Fibroblast of skin of back (primary cell): ENCODE results near the gene GRAMD1A.
A peak's percentile ranks its signal among the peaks of the same experiment; 100 is the strongest.
"Not testable (repeated sequence)": the region's sequence is repeated elsewhere in the genome, so short reads cannot be mapped to it uniquely, and the experiment has no call there.

Source experiments
- DNase-seq: peaks from one replicate; pipeline ENCODE4 v3.0.0-alpha.2; 2013

The GRAMD1A gene

DNA sequence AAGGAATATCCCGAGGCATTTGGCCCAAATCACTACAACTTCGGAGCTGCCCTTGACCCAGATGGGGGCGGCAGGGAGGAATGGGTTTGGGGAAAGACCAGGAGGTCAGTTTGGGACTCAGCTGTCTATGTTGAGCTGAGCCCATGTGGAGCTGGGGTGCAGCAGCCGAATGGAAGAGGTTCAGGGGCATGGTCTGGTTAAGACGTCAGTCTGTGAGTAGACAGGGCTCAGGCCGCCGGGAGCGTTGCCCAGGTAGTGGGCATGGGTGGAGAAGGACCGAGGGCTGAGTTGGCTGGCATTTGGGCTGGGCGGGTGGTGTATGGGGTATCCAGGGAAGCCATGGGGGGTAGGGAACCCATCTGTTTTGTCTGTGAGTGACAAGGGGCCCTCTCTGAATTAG is 20.9 kb downstream of the GRAMD1A start:
- DNase-seq, result no peak

DNA sequence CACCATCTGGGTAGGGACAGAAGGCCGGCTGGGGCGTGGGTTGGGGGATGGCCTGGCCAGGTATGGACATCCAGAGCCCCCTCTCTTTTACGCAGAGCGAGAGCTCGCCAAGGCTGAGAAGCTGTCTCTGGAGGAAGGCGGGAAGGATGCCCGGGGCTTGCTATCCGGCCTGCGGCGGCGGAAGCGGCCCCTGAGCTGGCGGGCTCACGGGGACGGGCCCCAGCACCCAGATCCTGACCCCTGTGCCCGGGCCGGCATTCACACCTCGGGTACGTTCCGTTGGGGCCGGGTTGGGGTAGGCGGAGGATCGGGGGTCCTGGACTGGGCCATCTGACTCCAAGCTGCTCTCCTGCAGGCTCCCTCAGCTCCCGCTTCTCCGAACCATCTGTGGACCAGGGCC is 21.5 kb downstream of the GRAMD1A start:
- no peak for DNase-seq

DNA sequence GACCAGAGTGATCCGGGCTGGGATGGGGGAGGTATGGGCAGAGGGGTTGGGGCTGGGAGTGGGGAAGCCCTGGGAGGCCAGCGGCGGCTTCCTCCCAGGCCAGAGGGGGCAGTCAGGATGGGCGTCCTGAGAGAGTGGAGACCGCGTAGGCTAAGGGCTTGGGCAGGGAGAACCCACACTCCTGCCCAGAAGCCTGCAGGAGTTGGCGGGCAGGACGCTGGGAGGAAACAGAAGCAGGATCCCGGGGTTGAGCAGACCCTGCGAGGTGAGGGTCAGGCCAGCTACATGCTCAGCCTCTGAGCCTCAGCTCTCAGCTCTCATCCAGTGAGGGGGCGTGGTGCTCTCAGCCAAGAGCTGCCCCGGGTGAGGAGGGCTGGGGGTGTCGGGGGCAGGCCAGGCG is 22.3 kb downstream of the GRAMD1A start:
- no peak for DNase-seq

DNA sequence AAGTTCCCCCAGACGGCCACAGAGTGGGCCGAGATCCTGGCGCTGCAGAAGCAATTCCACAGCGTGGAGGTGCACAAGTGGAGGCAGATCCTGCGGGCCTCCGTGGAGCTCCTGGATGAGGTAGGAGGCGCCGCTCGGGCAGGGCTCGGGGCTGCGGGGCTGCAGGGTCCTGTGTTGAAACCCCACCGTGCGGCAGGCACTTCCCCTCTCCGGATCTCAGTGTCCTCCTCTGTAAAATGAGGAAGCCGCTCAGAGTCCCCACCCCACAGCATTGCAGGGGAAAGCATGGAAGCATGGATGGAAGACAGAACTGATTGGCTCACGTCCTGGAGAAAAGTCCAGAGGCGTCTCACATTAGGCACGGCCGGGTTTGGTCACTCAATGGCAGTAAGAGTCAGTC is 23.3 kb downstream of the GRAMD1A start:
- no peak for DNase-seq

DNA sequence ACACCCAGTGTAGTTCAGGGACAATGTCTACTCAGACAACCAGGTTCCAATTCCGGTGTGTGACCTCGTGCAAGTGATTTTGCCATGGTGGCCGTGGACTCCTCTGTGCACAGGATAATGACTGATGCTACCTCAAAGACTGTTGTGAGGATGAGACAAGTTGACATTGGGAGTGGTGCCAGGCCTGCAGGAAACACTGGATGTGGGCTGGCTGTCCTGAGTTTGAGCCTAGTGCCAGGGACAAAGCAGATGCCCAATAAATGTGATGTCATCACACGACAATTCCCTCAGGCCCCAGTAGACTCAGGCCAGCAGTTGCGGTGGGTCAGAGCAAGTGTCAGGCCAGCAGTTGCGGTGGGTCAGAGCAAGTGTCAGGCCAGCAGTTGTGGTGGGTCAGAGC is 24.0 kb downstream of the GRAMD1A start:
- no peak for DNase-seq

DNA sequence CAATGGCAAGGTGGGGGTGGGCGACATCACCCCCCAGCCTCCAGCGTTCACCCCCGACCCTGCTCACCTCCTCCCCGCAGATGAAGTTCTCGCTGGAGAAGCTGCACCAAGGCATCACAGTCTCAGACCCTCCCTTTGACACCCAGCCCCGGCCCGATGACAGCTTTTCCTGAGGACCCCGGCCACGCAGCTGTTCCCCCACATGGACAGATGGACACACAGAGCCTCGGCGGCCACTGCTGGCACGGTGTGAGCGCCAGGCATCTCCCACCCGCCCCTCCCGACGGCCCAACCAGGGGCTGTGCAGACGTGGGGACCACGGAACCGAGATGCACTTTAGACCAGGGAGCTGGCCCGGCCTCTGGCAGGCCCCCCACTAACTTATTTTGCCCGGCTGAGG is 25.8 kb downstream of the GRAMD1A start:
- DNase-seq, result no peak

DNA sequence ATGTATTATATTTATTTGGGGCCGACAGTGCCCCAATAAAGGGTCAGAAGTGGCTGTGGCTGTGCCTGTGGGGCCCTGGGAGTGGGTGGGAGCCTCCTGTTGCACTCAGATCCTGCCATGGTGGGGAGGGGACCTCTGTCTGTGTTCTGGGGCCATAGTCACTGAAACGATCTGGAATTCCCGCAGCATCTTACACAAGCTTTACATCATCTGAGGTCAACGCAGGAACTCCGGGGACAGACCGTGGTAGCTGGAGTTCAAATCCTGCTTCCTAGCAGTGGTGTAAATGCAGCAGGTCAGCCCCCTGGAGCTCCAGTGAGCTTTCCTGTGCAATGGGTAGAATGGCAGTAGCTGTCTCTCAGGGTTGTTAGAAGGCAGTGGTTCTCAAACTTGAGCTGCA is 26.3 kb downstream of the GRAMD1A start:
- no peak for DNase-seq

DNA sequence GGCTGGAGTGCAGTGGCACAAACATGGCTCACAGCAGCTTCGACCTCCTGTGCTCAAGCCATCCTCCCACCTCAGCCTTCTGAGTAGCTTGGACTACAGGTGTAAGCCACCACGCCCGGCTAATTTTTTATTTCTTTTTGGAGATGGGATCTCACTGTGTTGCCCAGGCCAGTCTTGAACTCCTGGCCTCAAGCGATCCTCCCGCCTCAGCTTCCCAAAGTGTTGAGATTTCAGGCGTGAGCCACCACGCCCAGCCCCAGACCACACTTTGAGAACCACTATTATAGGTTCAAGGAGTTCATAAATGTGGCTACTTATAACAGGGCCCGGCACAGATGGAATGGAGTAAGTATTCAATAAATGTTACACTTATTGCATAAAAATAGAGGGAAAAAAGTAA is 26.9 kb downstream of the GRAMD1A start:
- DNase-seq, result no peak

DNA sequence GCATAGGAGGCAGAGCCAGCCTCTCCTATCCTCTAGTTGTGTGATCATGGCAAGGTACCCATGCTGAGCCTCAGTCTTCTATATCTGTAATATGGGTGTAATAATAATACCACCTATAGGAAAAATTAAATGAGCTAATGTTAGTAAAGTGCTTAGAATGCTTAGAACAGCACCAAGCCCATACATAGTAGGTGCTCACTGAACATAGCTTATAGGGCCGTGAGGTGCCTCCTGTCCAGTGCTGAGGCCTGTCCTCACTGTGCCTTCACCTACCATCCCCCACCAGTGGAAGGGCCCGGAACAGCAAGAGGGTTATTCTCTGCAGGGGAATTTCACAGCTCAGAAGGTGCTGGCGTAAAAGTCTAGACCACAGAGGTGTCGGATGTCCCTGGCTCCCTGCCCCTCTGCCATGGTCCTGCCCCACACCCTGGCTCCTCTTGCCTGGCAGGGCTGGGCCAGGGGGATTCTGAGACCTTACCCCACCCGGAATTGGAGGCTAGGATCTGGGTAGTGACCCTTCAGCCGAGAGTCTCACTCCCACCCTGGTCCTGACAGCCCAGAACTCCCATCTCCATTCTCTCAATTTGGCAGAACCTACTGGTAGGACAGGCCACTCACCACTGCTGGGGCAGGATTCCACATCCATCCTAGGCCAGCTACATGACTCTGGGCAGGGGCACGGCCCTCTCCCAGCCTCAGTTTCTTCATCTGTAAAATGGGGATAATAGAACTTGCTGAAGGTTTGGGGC is 27.9 kb downstream of the GRAMD1A start:
- peak; percentile 26 for DNase-seq

DNA sequence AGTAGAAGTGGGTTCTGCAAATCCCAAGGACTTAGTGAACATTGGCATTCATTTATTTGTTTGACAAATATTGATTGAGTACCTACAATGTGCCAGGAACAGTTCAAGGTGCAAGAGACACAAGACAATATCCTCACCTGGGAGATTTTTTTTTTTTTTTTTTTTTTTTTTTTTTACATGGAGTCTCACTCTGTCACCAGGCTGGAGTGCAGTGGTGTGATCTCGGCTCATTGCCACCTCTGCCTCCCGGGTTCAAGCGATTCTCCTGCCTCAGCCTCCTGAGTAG is 28.4 kb downstream of the GRAMD1A start:
- not testable (repeated sequence) for DNase-seq

DNA sequence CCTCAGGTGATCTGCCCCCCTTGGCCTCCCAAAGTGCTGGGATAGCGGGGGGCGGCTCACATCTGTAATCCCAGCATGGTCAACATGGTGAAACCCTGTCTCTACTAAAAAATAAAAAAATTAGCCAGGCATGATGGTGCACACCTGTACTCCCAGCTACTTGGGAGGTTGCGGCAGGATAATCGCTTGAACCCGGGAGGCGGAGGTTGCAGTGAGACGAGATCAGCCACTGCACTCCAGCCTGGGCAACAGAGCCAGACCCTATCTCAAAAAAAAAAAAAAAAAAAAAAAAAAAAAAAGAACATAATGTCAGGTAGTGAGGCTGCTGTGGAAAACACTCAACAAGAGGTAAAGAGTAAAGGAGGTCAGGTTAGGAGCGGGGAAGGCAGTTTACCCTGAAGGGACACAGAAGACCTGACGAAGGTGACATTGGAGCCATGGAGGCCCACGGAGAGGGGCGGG is 29.2 kb downstream of the GRAMD1A start:
- not testable (repeated sequence) for DNase-seq

DNA sequence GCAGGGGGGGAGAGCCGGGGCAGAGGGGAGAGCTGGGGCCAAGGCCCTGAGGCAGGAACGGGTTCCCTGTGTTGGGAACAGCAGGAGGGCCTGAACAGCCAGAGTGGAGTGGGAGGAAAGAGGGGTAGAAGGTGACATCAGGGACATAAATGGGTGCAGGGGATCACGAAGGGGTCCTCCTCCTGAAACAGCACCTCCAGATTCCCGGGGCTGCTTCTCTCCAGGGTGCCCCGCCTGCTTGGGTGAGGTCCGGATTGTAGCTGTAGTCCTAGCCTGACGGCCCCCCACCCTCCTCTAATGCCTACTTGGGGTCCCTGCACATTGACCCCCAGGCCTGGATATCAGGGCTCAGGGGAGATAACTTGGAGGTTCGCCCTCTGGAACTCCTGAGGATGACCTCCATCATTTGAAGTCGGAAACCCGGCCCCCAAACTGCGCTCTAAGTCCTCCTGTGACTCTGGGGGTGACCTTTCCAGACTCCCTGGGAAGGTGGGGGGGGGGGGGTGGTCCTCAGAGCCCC is 29.7 kb downstream of the GRAMD1A start:
- DNase-seq, result no peak

DNA sequence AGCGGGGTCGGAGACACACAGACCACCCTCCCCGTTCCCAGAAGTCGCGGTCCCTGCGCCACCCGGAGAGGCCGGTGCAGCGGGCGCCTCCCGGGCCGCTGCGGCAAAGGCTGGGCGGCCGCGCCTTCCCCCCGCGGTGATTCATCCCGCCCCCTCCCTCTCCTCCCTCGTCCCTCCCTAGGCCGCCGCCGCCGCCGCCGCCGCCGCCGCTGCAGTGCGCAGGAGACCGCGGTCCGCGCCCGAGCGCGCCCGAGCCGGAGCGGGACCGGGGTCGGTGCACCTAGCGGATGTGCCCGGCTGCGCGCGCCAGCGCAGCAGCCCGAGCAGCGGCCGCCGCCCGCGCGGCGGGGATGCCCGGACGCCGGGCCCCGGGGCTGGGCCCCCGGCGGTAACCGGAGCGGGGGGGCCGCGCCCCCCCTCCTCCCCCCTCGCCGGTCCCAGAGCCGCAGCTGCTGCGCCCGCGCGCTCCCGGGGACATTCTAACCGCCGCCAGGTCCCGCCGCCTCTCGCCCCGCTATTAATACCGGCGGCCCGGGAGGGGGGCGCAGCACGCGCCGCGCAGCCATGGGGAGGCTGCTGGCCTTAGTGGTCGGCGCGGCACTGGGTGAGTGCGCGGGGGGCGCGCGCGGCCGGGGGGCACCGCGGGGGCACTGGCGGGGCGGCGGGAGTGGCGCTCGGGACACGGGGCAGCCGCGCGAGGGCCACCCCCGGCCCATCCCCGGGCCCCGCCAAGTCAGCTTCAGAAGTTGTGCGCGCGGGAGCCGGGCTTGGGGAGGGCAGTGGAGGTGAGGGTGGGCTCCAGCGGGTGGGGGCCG is 30.3 kb downstream of the GRAMD1A start, which contains the start of gene SCN1B:
TSS of gene SCN1B (plus strand) at position 214 of the 815 bp plus-strand sequence. CDS start at position 565, 351 bp downstream.
- DNase-seq, result peak; percentile 79

DNA sequence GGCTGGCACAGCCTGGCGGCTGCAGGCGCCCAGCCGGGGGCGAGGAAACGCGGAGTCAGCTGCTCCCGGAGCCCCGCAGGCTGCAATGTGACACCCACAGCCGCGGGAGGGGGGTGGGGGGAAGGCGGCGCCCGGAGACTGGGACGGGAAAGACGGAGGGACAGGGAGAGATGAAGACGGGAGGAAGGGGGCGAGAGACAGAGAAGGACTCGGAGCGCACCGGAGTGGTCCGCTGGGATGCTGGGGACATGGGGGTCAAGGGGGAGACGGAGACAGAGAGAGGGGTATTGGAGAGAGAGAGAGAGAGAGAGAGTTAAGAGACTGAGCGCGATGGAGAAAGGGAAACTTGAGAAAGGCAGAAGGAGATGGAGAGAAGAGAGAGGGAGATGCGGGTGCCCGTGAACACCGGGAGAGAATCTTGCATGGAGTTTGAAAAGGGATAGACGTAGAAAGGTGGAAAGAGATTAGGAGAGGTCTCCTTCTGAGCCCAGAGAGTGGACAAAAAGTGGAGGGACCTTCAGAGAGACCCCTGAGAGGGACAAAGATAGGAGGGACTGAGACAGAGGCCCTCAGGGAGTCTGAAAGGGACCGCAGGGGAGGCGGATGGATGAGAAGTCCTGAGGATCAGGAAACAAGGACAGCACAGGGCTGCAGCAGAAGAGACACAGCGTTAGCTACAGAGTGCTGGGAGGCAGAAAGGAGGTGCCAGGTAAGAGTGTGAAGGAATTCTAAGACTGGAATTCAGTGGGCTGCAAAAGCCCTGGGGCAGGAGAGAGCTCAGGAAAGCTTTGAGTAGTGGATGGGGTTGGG is 31.2 kb downstream of the GRAMD1A start:
- peak; percentile 42 for DNase-seq

DNA sequence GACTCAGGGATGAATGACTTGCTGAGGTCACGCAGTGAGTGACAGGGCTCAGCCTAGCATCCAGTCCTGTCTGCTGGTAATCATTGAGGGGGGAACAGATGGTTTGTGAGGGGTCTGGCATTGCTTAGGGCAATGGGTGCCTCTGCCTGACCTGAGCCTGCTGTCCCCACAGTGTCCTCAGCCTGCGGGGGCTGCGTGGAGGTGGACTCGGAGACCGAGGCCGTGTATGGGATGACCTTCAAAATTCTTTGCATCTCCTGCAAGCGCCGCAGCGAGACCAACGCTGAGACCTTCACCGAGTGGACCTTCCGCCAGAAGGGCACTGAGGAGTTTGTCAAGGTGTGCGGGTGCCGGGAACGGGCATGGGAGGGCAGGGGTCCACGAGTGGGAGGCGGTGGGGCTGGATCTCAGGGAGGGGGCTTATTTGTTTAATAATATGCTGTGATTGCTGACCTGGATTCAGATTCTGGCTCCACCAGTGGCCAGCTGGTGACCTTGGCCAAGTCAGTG is 32.3 kb downstream of the GRAMD1A start:
- DNase-seq, result no peak

DNA sequence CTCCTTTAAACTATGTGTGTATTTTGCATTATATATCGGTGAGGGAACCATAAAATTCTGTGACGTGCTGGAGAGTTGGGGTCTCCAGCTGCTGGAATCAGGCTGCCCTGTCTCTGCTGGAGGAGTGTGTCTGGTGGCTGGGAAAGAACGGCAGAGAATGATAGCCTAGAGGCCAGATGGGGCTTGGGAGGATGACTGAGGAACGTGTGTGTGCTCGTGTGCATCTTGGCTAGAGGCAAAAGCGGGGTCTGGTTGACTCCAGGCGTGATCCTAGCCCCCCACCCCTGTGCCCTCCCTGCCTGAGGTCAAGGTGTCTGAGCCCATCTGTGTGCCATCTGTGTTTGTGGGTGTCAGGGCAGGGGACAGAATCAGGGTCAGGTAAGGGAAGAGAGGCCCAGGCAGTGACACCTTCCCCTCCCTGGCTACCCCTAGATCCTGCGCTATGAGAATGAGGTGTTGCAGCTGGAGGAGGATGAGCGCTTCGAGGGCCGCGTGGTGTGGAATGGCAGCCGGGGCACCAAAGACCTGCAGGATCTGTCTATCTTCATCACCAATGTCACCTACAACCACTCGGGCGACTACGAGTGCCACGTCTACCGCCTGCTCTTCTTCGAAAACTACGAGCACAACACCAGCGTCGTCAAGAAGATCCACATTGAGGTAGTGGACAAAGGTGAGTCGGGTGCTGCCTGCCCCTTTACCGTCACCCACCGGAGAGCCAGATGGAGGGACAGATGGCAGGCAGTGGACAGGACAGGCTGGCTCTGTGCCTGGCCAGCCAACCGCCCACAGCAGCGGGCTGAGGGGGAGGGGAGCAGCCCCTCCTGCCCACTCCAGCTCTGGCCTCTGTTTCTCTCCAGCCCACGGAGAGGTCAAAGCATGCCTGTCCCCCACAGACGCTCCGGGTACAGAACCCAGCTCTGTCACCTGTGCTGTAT is 33.2 kb downstream of the GRAMD1A start:
- DNase-seq, result no peak

DNA sequence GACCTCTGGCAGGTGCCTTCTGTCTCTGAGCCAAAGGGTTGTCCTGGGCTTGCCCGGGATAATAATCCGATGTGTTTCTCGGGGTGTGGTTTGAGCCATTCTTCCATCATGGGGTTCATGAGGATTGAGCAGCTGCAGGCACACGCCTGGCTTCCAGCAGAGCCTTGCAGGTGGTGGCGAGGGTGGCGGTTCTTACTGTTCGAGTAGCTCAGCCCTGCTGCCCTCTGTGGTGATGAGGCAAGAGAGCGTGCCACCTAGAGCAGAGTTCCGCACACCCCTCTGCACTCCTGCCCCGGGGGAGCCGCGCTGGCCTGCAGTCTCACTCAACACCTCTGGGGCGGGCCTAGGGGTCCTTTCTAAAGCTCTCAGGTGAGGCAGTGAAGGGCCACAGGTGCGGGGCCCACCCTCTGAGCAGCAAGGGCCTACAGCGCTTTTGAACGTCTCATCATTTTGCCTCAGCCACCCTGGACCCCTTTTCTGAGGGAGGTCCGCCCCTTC is 33.9 kb downstream of the GRAMD1A start:
- DNase-seq, result no peak

DNA sequence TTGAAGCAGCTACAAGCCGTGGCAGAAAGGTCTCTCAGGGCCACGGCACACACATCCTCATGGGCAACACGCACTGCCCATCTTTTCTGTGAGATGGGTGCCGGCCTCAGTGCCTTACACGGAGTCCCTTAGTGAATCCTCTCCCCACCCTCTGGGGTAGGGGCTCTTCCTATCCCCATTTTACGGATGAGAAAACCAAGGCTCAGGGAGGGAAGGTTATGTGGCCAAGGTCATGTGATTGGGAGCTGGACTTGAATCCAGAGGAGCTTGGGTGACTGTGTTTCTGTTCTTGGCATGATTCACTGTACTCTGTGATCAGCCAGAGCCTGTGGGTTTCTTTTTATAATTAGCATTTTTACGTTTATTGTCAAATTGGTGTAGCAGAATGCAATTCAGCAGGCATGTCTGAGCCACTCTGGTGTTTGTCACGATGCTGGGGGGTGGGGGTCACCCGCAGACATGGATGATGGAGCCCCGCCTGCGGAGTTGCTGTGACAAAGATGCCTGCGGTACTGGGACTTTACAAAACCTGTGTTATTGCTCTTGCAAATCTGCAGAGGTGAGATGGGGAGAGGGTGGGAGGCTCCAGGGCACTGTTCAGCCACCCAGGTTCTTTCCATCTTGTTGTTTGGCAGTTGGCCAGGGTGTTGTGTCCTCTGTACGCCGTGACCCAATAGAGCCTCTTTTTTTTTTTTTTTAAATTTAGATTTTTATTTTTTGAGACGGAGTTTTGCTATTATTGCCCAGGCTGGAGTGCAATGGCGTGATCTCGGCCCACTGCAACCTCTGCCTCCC is 34.7 kb downstream of the GRAMD1A start:
- DNase-seq, result no peak

DNA sequence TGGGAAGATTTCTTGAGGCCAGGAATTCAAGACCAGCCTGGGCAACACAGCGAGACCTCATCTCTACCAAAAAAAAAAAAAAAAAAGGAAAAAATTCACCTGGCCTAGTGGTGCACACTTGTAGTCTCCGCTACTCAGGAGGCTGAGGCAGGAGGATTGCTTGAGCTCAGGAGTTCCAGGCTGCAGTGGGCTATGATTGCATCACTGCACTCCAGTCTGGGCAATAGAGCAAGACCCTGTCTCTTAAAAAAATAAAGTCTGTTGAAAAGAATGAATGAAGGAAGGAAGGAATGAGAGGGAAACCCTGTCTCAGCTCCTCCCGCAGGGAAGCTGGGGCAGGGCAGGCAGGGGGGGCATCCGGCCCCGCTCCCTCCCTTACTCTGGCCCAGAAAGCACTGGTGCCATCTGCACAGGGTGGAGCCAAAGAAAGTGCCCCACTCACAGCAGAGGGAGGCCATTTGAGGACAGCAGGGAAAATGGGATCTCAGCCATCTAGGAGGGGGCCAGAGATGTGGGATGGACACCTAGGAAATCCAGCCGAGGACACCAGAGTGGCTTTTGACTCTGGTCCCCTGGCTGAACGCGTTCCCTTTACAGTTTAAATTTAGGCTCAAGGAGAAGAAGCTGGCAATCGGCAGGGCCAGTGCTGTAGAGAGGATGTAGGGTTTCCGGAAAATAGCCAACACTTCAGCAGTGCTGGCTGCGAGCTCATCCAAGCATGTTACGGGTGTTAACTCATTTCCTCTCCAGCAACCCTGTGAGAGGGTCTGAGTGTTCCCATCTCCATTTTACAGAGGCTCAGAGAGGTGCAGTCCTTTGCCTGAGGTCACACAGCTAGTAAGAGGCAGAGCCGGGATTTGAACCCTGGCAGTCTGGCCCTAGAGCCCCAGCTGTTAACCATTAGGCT is 37.8 kb downstream of the GRAMD1A start:
- no peak for DNase-seq
